GM21515 (cell line): ENCODE data around the gene STARD3.
"Not testable (repeated sequence)": the region's sequence is repeated elsewhere in the genome, so short reads cannot be mapped to it uniquely, and the experiment has no call there.

Experiments used
- ATAC-seq: cut with Tn5 transposase; IDR thresholded peaks from one replicate; pipeline ENCODE4 v1.9.1; 2021; ENCODE audit not compliant: unreplicated experiment

The STARD3 gene

DNA sequence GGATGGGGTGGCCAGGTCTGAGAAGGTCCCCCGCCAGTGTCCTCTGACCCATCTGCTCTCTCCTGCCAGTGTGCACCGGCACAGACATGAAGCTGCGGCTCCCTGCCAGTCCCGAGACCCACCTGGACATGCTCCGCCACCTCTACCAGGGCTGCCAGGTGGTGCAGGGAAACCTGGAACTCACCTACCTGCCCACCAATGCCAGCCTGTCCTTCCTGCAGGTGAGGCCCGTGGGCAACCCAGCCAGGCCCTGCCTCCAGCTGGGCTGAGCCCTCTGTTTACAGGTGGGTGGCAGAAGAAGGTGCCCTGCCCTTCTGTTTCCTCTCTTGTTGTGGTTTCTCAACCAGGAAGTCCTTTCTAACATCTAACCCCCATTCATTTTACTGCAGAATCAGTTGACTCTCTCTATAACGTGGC lies 70.0 kb downstream of the STARD3 start:
- ATAC-seq: no peak

DNA sequence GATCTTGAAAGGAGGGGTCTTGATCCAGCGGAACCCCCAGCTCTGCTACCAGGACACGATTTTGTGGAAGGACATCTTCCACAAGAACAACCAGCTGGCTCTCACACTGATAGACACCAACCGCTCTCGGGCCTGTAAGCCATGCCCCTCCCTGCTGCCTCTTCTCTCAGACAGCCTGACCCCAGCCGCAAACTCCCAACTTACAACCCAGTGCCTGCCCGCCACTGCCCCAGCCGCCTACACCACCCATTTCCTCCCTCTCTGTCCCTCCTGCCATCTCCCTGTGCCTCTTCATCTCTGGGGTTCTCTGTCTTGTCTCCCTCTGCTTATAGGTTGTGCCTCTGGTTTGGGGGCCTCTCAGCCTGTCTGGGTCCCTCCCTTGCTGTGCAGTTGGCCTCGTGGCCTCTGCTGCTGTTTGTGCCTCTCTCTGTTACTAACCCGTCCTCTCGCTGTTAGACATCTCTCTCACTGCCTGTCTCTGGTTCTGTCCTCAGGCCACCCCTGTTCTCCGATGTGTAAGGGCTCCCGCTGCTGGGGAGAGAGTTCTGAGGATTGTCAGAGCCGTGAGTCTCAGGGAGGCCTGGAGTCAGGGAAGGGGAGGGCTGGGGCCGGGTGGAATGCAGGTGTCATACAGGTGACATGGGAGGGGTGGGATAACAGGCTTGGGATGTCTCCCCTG lies 72.5 kb downstream of the STARD3 start:
- no peak for ATAC-seq

GRCh38 chr17:39709998-39710964 lies 73.3 kb downstream of the STARD3 start:
- no peak for ATAC-seq

DNA sequence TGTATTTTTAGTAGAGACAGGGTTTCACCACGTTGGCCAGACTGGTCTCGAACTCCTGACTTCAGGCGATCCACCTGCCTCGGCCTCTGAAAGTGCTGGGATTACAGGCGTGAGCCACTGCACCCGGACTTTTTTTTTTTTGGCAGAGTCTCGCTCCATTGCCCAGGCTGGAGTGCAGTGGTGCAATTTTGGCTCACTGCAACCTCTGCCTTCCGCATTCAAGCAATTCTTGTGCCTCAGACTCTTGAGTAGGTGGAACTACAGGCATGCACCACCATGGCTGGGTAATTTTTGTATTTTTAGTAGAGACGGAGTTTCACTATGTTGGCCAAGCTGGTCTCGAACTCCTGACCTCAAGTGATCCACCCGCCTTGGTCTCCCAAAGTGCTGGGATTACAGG lies 74.1 kb downstream of the STARD3 start:
- ATAC-seq: not testable (repeated sequence)

- no peak for ATAC-seq
Observed at GRCh38 chr17:39711851-39712250, 74.9 kb downstream of the STARD3 start.
